ENCODE results near the gene TTYH3. TPM values are rescaled to one million over a fixed set of nuclear protein-coding genes. Genes with fewer than 3 reads are reported as not detected.
A peak's percentile ranks its signal among the peaks of the same experiment; 100 is the strongest.

Gene TTYH3
- total and polyA plus RNA-seq, 3 donors from 2014 or later, result 35.6 to 69.9 (median 59.5) TPM

DNA sequence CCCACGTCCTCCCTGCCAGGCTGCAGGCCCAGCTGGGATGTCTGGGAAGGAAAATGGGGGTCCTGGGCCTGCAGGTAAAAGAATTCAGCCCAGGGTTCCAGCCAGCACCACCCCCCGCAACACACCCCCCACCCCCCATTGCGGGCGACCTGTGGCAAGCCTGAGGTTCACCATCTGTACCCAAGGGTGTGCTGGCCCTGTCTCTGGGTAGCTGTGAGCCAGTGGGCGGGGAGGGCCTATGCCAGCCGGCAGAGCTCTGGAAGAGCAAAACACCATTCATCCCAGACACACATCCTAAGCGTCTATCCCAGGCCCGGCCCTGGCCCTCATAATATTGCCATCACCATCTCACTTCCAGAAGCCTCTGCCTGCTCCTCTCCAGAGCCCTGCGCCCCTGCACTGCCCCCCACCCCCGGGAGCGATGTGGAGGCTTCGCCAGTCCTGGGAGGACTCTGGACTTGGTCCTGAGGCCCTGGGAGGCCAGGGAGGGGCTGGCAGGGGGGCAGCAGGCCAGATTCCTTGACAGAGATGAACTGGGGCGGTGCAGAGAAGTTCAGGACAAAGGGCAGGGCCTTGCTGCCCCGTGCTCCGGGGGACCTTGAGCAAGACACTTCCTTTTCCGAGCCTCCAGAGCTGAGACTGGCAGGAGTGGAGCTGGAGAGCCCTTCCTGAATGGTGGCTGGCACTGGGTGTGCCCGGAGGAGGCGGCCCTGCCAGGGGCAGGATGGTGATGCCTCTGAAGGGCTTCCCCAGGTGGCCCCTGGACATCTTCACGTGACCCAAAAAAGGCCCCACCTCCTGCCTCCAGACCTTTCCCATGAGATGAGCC lies 8.7 kb upstream of the TTYH3 start:
- Histone ChIP-seq H3K9me3 (no peaks in the 10 kb centered on the region), H3K27me3 (no peaks in the 10 kb centered on the region), H3K4me3 (no peak overlapping the region), H3K27ac (no peak overlapping the region), H3K4me1 (peaks cover 22% of the 10 kb centered on the region), H3K36me3 (ENCODE audit: low read depth, missing control alignments) (no peaks in the 10 kb centered on the region)
- intact Hi-C loops (cut with DNase I; ENCODE audit: low total_unique reads), result no loop called here
- TF ChIP-seq POLR2A (IDR thresholded peaks at IDR 0.05), result no peak
- TF ChIP-seq CTCF (IDR thresholded peaks at IDR 0.05), result no peak
- no peak for DNase-seq
- WGBS, 2 donors, result 68 to 82% methylated on average over 7 to 19 of the region's 19 CpGs

DNA sequence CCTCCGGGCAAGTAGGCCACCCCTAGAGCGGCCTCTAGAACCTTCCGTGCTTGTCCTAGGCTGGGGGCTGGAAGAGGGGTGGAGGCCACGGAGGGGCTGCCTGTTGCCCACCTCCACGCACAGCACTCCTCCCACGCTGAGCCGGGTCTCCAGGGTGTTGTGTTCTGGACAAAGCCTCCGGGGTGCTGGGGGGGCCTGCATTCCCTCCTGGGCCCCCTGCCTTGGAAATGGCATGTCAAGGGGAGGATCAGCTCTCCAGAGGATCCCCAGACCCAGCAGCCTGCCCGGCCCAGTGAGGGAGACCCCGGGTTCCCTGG lies 8.1 kb upstream of the TTYH3 start:
- H3K4me3 ChIP-seq, result no peak overlapping the region
- H3K36me3 ChIP-seq (ENCODE audit: low read depth, missing control alignments), result no peaks in the 10 kb centered on the region
- peaks cover 22% of the 10 kb centered on the region for H3K4me1 ChIP-seq
- no peak overlapping the region for H3K27ac ChIP-seq
- no peaks in the 10 kb centered on the region for H3K9me3 ChIP-seq
- intact Hi-C loops (cut with DNase I; ENCODE audit: low total_unique reads), result no loop called here
- DNase-seq, result no peak
- no peak for TF ChIP-seq POLR2A (IDR thresholded peaks at IDR 0.05)
- no peak for TF ChIP-seq CTCF (IDR thresholded peaks at IDR 0.05)
- 80 to 95% methylated on average over 2 to 7 of the region's 10 CpGs for WGBS, 2 donors
- H3K27me3 ChIP-seq, result no peaks in the 10 kb centered on the region

DNA sequence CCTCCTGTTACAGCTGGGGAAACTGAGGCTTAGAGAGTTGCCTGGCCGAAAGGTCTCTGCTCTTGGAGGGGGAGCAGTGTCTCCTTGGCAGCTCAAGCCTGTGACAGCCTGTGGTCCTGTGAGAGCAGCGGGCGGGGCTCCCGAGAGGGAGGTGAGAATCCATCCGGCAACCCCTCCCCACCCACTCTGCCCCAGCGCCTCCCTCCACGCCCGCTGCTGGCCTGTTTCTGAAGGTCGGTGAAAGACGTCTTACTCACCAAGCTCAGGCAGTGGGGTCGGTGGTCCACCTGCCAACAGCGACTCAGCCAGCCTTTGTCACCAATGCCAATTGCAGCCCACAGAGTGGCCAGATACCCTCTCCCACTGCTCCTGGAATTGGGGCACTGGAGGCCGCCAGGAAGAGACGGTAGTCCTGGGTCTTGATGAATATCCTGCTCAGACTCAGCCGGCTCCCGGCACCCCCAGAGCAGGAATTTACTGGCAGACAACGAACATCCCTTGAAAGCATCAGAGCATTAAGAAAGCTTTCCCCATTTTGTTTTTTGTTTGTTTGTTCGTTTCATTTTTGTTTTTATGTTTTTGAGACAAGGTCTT lies 7.4 kb upstream of the TTYH3 start:
- Histone ChIP-seq H3K27me3 (no peaks in the 10 kb centered on the region), H3K27ac (no peak overlapping the region), H3K36me3 (ENCODE audit: low read depth, missing control alignments) (no peaks in the 10 kb centered on the region), H3K9me3 (no peaks in the 10 kb centered on the region), H3K4me3 (no peak overlapping the region), H3K4me1 (peaks cover 22% of the 10 kb centered on the region)
- intact Hi-C loops (cut with DNase I; ENCODE audit: low total_unique reads), result no loop called here
- 79 to 91% methylated on average over 6 to 18 of the region's 18 CpGs for WGBS, 2 donors
- TF ChIP-seq POLR2A (IDR thresholded peaks at IDR 0.05) (no peak), CTCF (IDR thresholded peaks at IDR 0.05) (no peak)
- no peak for DNase-seq

GRCh38 chr7:2626498-2627117 lies 5.2 kb upstream of the TTYH3 start:
- intact Hi-C loops (cut with DNase I; ENCODE audit: low total_unique reads), result no loop called here
- peak overlapping the region; percentile 44 to 75 for H3K27ac ChIP-seq
- no peak overlapping the region for H3K4me3 ChIP-seq
- WGBS, 2 donors, result 40 to 46% methylated on average over 7 to 20 of the region's 20 CpGs
- H3K4me1 ChIP-seq, result peaks cover 14% of the 10 kb centered on the region
- H3K27me3 ChIP-seq, result no peaks in the 10 kb centered on the region
- peak; percentile 69 for DNase-seq
- no peaks in the 10 kb centered on the region for H3K36me3 ChIP-seq (ENCODE audit: low read depth, missing control alignments)
- TF ChIP-seq CTCF (IDR thresholded peaks at IDR 0.05) (no peak), POLR2A (IDR thresholded peaks at IDR 0.05) (no peak)
- H3K9me3 ChIP-seq, result no peaks in the 10 kb centered on the region
